ENCODE measurements around the gene TMEM161B. TPM values are rescaled to one million over a fixed set of nuclear protein-coding genes. Genes with fewer than 3 reads are reported as not detected.
A peak's percentile ranks its signal among the peaks of the same experiment; 100 is the strongest.
"Not testable (repeated sequence)": the region's sequence is repeated elsewhere in the genome, so short reads cannot be mapped to it uniquely, and the experiment has no call there.

The TMEM161B gene
- total RNA-seq, 2 donors from 2014 or later: 25.7 to 26.9 TPM

DNA sequence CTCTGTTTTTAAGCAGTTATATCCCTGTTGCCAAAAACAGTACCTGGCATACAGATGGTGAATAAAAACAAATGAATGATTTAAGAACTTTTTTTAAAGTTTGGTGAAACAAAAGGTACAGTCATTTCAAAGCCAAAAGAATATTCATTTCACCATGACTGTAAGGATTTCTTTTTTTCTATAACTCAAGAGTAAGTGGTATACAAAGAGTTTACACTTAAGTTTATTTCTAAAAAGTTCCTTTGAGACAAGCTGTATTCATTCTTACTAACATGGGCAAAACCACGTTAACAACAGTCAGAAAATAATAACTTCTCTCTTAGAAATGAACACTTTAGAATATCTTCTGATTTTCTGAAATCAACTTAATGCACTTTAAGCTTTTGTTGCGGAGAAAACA is 5.3 kb downstream of the TMEM161B start:
- peaks cover 21% of the 10 kb centered on the region for H3K4me1 Mint-ChIP-seq
- H3K27me3 Mint-ChIP-seq: no peaks in the 10 kb centered on the region
- no peaks in the 10 kb centered on the region for H3K9me3 Mint-ChIP-seq
- ATAC-seq (replicated peaks): peak; percentile 37
- H3K4me3 Mint-ChIP-seq: no peak overlapping the region
- no peak overlapping the region for H3K27ac Mint-ChIP-seq
- H3K36me3 Mint-ChIP-seq (ENCODE audit: low read depth): peaks cover 60% of the 10 kb centered on the region

DNA sequence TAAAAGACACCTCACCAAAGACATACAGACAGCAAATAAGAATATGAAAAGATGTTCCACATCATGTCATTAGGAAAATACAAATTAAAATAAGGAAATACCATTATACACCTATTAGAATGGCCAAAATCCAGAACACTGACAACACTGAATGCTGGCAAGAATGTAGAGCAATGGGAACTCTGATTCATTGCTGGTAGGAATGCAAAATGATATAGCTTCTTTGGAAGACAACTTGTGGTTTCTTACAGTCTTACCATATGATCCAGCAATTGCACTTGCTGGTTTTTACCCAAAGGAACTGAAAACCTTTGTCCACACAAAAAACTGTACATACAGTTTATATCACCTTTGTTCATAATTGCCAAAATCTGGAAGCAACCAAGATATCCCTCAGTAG is 6.5 kb downstream of the TMEM161B start:
- H3K36me3 Mint-ChIP-seq (ENCODE audit: low read depth): peaks cover 59% of the 10 kb centered on the region

DNA sequence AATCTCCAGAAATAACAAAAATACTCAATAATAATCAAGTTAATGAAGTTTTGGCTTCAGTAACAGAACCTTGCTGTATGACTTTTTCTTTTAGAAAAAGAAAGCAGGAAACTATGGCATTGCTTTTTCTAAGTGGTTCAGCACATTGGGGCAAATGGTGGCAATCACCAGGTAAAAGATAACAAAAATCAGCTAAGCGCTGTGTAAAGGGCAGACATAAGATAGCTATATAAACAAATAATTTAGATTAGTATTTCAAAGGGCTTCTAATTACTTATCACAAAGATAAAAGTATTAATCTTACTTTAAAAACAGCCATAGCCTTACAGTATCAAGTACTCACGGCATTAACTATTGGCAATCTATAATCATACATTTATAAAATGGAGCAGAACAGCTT is 10.0 kb downstream of the TMEM161B start:
- H3K27me3 Mint-ChIP-seq: no peaks in the 10 kb centered on the region
- H3K4me3 Mint-ChIP-seq: no peak overlapping the region
- H3K9me3 Mint-ChIP-seq: no peaks in the 10 kb centered on the region
- no peak overlapping the region for H3K27ac Mint-ChIP-seq
- peaks cover 26% of the 10 kb centered on the region for H3K4me1 Mint-ChIP-seq
- H3K36me3 Mint-ChIP-seq (ENCODE audit: low read depth): peaks cover 44% of the 10 kb centered on the region
- ATAC-seq (replicated peaks): no peak

More for the DNA sequence above, 6.5 kb downstream of the TMEM161B start:
- Mint-ChIP-seq H3K27ac (no peak overlapping the region), H3K4me3 (no peak overlapping the region), H3K4me1 (peaks cover 17% of the 10 kb centered on the region), H3K9me3 (no peaks in the 10 kb centered on the region), H3K27me3 (no peaks in the 10 kb centered on the region)
- peak; percentile 26 for ATAC-seq (replicated peaks)

GRCh38 chr5:88256872-88257271 is 11.8 kb downstream of the TMEM161B start:
- H3K9me3 Mint-ChIP-seq: no peaks in the 10 kb centered on the region
- no peak overlapping the region for H3K4me3 Mint-ChIP-seq
- H3K27ac Mint-ChIP-seq: no peak overlapping the region
- no peak for ATAC-seq (replicated peaks)
- no peaks in the 10 kb centered on the region for H3K27me3 Mint-ChIP-seq
- peaks cover 24% of the 10 kb centered on the region for H3K4me1 Mint-ChIP-seq
- peaks cover 38% of the 10 kb centered on the region for H3K36me3 Mint-ChIP-seq (ENCODE audit: low read depth)

DNA sequence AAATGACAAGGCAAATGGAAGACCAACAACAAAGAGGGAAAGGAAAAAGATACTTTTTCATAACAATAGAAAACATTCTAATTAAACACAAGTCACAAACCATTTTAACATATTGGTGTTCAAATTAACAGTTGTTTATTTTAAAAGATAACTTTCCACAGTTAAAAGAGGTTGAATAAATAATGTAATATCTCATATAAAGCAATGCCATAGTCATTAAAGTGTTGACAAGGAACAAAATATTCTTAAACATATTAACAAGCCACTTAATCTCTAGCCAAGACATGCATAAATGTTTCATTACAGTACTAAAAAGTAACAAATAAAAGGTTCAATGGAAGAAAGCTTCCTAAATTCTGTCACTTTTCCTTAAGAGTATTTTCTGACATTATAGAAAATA is 12.6 kb downstream of the TMEM161B start:
- H3K4me1 Mint-ChIP-seq: peaks cover 20% of the 10 kb centered on the region
- no peaks in the 10 kb centered on the region for H3K27me3 Mint-ChIP-seq
- no peak for ATAC-seq (replicated peaks)
- no peaks in the 10 kb centered on the region for H3K9me3 Mint-ChIP-seq
- H3K27ac Mint-ChIP-seq: no peak overlapping the region
- H3K36me3 Mint-ChIP-seq (ENCODE audit: low read depth): peaks cover 32% of the 10 kb centered on the region
- H3K4me3 Mint-ChIP-seq: no peak overlapping the region

DNA sequence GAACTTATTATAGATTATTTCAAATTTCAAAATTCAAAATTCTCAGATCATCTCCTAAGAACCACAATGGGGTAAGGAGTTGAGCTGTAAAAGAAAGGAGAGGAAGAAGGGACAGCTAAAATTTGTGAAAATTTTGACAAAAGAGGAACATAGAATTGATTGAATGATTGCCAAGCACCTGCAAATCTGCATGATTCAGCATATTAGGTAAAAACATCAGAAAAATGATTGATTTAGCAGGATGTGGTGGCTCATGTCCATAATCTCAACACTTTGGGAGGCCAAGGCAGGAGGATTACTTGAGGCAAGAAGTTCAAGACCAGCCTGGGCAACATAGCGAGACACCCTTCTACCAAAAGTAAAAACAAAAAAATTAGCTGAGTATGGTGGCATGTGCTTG is 14.3 kb downstream of the TMEM161B start:
- no peaks in the 10 kb centered on the region for H3K9me3 Mint-ChIP-seq
- H3K27ac Mint-ChIP-seq: no peak overlapping the region
- H3K36me3 Mint-ChIP-seq (ENCODE audit: low read depth): peaks cover 45% of the 10 kb centered on the region
- H3K4me1 Mint-ChIP-seq: peaks cover 31% of the 10 kb centered on the region
- ATAC-seq (replicated peaks): no peak
- H3K4me3 Mint-ChIP-seq: peak overlapping the region; percentile 12
- H3K27me3 Mint-ChIP-seq: no peaks in the 10 kb centered on the region

DNA sequence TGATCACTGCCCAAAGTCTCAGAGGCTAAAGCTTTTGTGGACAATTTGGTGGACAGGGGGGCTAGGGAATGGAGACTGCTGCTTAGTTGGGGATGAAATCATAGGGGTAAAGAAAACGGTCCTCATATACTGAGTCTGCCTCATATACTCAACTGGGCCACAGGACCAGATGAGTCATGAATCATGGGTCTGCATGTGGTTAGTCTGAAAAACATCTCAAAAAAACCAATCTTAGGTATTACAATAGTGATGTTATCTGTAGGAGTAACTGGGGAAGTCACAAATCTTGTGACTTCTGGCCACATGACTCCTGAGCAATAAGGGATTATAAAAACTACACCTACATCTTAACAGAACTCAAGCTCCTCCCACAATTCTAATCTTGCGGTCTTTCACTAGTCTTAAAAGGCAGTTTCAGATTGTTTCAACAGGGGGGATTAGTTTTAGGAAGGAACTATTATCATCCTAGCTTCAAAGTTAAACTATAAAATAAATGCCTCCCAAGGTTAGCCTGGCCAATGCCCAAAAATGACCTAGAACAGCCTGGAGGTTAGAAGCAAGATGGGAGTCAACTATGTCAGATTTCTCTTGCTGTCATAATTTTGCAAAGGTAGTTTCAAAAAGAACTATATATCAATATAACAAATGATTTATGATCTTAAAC is 17.5 kb downstream of the TMEM161B start:
- peak; percentile 92 for ATAC-seq (replicated peaks)
- Mint-ChIP-seq H3K9me3 (no peaks in the 10 kb centered on the region), H3K4me3 (peak overlapping the region; percentile 52), H3K27me3 (no peaks in the 10 kb centered on the region), H3K27ac (peak overlapping the region; percentile 85), H3K4me1 (peaks cover 40% of the 10 kb centered on the region), H3K36me3 (ENCODE audit: low read depth) (peaks cover 47% of the 10 kb centered on the region)

DNA sequence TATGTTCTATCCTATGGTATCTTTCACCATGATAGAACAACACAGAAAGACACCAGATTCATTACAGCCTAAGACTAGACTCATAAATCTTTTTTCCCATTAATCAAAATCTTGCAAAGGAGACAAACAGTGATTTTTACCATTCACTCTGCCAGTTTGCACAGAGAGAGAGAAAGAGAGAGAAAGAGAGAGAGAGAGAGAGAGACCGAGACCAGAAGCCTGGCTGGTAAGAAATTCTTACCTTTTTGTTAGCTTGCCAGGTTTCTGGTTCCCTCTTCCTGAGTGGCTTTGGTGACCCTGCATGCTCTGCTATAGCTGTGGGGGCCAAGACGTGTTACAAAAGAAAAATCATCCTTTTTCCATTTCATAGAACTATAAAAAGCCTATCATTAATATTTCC is 18.6 kb downstream of the TMEM161B start:
- Mint-ChIP-seq H3K27me3 (no peaks in the 10 kb centered on the region), H3K4me3 (peak overlapping the region; percentile 52), H3K36me3 (ENCODE audit: low read depth) (peaks cover 44% of the 10 kb centered on the region), H3K4me1 (peaks cover 37% of the 10 kb centered on the region), H3K27ac (peak overlapping the region; percentile 85), H3K9me3 (no peaks in the 10 kb centered on the region)
- no peak for ATAC-seq (replicated peaks)

DNA sequence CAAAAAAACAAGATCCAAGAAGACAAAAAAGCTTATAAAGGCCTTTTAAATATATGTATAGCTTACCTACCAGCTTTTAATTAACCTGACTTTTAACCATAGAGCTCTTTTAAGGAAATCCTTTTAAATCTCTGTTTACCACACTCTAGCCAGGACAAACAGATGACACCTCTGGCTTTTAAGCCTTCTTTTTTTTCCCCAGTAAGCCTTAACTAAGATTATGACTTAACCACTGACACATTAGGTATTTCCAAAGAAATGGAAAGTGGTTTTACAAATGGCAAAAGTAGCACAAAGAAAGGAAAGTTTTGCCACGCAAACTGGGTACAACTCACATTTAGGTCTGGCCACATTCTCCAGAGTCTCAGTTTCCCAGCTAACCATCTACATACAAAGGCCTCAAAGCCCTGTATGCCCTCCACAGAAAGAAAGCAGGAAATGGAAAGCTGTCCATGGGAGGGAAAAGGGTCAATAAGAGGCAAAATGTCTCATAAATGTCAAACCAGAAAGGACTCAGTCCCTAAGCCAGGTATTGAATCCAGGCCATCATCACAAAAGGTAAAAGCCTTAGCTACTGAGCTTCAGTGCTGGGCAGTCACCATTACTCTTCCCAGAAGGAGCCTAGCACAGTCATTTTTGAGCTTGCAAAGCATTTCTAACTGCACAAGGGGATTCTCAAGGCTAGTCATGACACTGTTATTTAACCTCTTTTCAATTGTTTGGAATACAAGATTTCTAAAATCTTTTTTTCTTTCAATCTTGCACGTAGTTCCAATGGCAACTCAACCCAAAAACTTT is 19.7 kb downstream of the TMEM161B start:
- peaks cover 39% of the 10 kb centered on the region for H3K4me1 Mint-ChIP-seq
- H3K36me3 Mint-ChIP-seq (ENCODE audit: low read depth): peaks cover 37% of the 10 kb centered on the region
- peak overlapping the region; percentile 85 for H3K27ac Mint-ChIP-seq

GRCh38 chr5:88248094-88248493 is 20.6 kb downstream of the TMEM161B start:
- Mint-ChIP-seq H3K27ac (peak overlapping the region; percentile 85), H3K9me3 (no peaks in the 10 kb centered on the region), H3K4me3 (peak overlapping the region; percentile 52), H3K27me3 (no peaks in the 10 kb centered on the region), H3K36me3 (ENCODE audit: low read depth) (peaks cover 32% of the 10 kb centered on the region), H3K4me1 (peaks cover 43% of the 10 kb centered on the region)
- ATAC-seq (replicated peaks): no peak

More for the DNA sequence above, 19.7 kb downstream of the TMEM161B start:
- H3K9me3 Mint-ChIP-seq: no peaks in the 10 kb centered on the region
- H3K27me3 Mint-ChIP-seq: no peaks in the 10 kb centered on the region
- peak overlapping the region; percentile 52 for H3K4me3 Mint-ChIP-seq
- peak; percentile 65 for ATAC-seq (replicated peaks)

GRCh38 chr5:88245893-88246244 is 22.8 kb downstream of the TMEM161B start:
- no peak overlapping the region for H3K27ac Mint-ChIP-seq
- no peaks in the 10 kb centered on the region for H3K9me3 Mint-ChIP-seq
- H3K4me3 Mint-ChIP-seq: no peak overlapping the region
- H3K36me3 Mint-ChIP-seq (ENCODE audit: low read depth): peaks cover 29% of the 10 kb centered on the region
- no peaks in the 10 kb centered on the region for H3K27me3 Mint-ChIP-seq
- H3K4me1 Mint-ChIP-seq: peaks cover 48% of the 10 kb centered on the region
- ATAC-seq (replicated peaks): no peak

GRCh38 chr5:88245241-88245892 is 23.3 kb downstream of the TMEM161B start:
- ATAC-seq (replicated peaks): no peak
- no peaks in the 10 kb centered on the region for H3K27me3 Mint-ChIP-seq
- peaks cover 44% of the 10 kb centered on the region for H3K4me1 Mint-ChIP-seq
- no peak overlapping the region for H3K4me3 Mint-ChIP-seq
- H3K27ac Mint-ChIP-seq: no peak overlapping the region
- peaks cover 26% of the 10 kb centered on the region for H3K36me3 Mint-ChIP-seq (ENCODE audit: low read depth)
- H3K9me3 Mint-ChIP-seq: no peaks in the 10 kb centered on the region

DNA sequence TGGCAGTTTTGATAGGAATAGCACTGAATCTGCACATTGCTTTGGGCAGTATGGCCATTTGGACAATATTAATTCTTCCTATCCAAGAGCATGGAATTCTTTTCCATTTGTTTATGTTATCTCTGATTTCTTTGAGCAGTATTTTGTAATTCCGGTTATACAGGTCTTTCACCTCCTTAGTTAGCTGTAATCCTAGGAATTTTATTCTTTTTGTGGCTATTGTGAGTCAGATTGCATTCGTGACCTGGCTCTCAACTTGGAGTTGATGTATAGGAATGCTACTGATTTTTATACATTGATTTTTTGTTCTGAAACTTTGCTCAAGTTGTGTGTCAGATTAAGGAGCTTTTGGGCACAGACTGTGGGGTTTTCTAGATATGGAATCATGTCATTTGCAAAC is 24.0 kb downstream of the TMEM161B start:
- Mint-ChIP-seq H3K9me3 (no peaks in the 10 kb centered on the region), H3K4me3 (no peak overlapping the region), H3K27ac (no peak overlapping the region), H3K36me3 (ENCODE audit: low read depth) (peaks cover 26% of the 10 kb centered on the region), H3K27me3 (no peaks in the 10 kb centered on the region), H3K4me1 (peaks cover 38% of the 10 kb centered on the region)
- no peak for ATAC-seq (replicated peaks)

DNA sequence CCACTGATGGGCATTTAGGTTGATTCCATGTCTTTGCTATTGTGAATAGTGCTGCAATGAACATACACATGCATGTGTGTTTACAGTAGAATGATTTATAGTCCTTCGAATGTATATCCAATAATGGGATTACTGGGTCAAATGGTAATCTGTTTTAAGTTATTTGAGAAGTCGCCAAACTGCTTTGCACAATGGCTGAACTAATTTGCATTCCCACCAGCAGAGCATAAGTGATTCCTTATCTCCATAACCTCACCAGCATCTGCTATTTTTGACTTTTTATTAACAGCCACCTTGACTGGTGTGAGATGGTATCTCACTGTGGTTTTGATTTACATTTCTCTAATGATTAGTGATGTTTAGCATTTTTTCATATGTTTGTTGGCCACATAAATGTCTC is 25.2 kb downstream of the TMEM161B start:
- H3K27ac Mint-ChIP-seq; ATAC-seq (replicated peaks); H3K9me3 Mint-ChIP-seq; H3K27me3 Mint-ChIP-seq; H3K4me3 Mint-ChIP-seq: not testable (repeated sequence)
- Mint-ChIP-seq H3K4me1 (peaks cover 32% of the 10 kb centered on the region), H3K36me3 (ENCODE audit: low read depth) (peaks cover 31% of the 10 kb centered on the region)

- H3K27me3 Mint-ChIP-seq: no peaks in the 10 kb centered on the region
- H3K27ac Mint-ChIP-seq: no peak overlapping the region
- peaks cover 11% of the 10 kb centered on the region for H3K4me1 Mint-ChIP-seq
- H3K4me3 Mint-ChIP-seq: no peak overlapping the region
- H3K9me3 Mint-ChIP-seq: no peaks in the 10 kb centered on the region
- no peak for ATAC-seq (replicated peaks)
- peaks cover 55% of the 10 kb centered on the region for H3K36me3 Mint-ChIP-seq (ENCODE audit: low read depth)
Observed at GRCh38 chr5:88238732-88239131, 29.9 kb downstream of the TMEM161B start.
